Activated CD4-positive, alpha-beta T cell treated with anti-CD3 and anti-CD28 coated beads, Interleukin-2, amount 10 ng/mL, durations not matched to agents 24 days and 14 days (primary cell): ENCODE measurements around the gene FOXD1. TPM values are rescaled to one million over a fixed set of nuclear protein-coding genes. Genes with fewer than 3 reads are reported as not detected.
"Not testable (repeated sequence)": the region's sequence is repeated elsewhere in the genome, so short reads cannot be mapped to it uniquely, and the experiment has no call there.

Experiments used
- DNase-seq: peaks from one replicate; pipeline ENCODE4 v3.0.0; 2022
- H3K27ac Mint-ChIP-seq: one replicate; pipeline ENCODE4 v1.8.0; 2022; ENCODE audit warnings: mild to moderate bottlenecking, mixed read lengths
- H3K27me3 Mint-ChIP-seq: one replicate; pipeline ENCODE4 v1.8.0; 2022; ENCODE audit warnings: mixed read lengths
- H3K36me3 Mint-ChIP-seq: one replicate; pipeline ENCODE4 v1.8.0; 2022; ENCODE audit warnings: low read depth, mild to moderate bottlenecking, mixed read lengths
- H3K4me1 Mint-ChIP-seq: one replicate; pipeline ENCODE4 v1.8.0; 2021; ENCODE audit warnings: mixed read lengths
- H3K4me3 Mint-ChIP-seq: one replicate; pipeline ENCODE4 v1.8.0; 2022; ENCODE audit warnings: mild to moderate bottlenecking, moderate library complexity, mixed read lengths
- H3K9me3 Mint-ChIP-seq: one replicate; pipeline ENCODE4 v1.8.0; 2021; ENCODE audit warnings: mixed read lengths
- intact Hi-C: fragments of 100-400 bp; cut with micrococcal nuclease; formaldehyde crosslinking; loops from one replicate; pipeline ENCODE4 v1.15.1; 2023
- total RNA-seq: library from RNA; stranded (reverse); gene quantifications from 2 replicates; pipeline ENCODE4 v1.2.3, GENCODE V29; 2022

FOXD1 gene
- 0.09 and 0.14 TPM in 2 replicates for total RNA-seq

- Mint-ChIP-seq H3K4me3 (peak within 1 kb of the TSS; percentile 80), H3K27ac (peak within 1 kb of the TSS; percentile 70), H3K27me3 (peaks cover 74% of the 10 kb centered on the region), H3K36me3 (peaks cover 3% of the 10 kb centered on the region), H3K9me3 (peaks cover 6% of the 10 kb centered on the region), H3K4me1 (peaks cover 8% of the 10 kb centered on the region)
- peak; percentile 75 for DNase-seq
- intact Hi-C loops, result loop anchor here (1.0 to 5.0 kb wide), 2 partner anchors 148 to 491 kb away; partner anchors contain the start of gene FCHO2
These were observed at the start of gene FOXD1 for GRCh38 chr5:73448463-73449136. Gene FOXD1, minus strand, starts transcription at chr5:73448777. Its CDS starts 415 bp downstream, at chr5:73448362.

- peak overlapping the region; percentile 99 for H3K4me3 Mint-ChIP-seq
- DNase-seq, result no peak
- H3K9me3 Mint-ChIP-seq, result no peaks in the 10 kb centered on the region
- peaks cover 19% of the 10 kb centered on the region for H3K27me3 Mint-ChIP-seq
- intact Hi-C loops, result loop anchor here (1.0 to 10.0 kb wide), 4 partner anchors 21 to 1270 kb away; partner anchors contain the start of genes ANKRA2, GFM2, NSA2 and UTP15
- H3K36me3 Mint-ChIP-seq, result peaks cover 33% of the 10 kb centered on the region
- H3K4me1 Mint-ChIP-seq, result peaks cover 30% of the 10 kb centered on the region
- peak overlapping the region; percentile 100 for H3K27ac Mint-ChIP-seq
These were observed 49.0 kb upstream of the FOXD1 start for GRCh38 chr5:73497497-73498056.

GRCh38 chr5:73496984-73497457, 48.4 kb upstream of the FOXD1 start:
- Mint-ChIP-seq H3K4me1 (peaks cover 26% of the 10 kb centered on the region), H3K27ac (no peak overlapping the region), H3K27me3 (peaks cover 21% of the 10 kb centered on the region), H3K36me3 (peaks cover 28% of the 10 kb centered on the region), H3K4me3 (peak overlapping the region; percentile 99), H3K9me3 (no peaks in the 10 kb centered on the region)
- DNase-seq, result no peak
- intact Hi-C loops, result loop anchor here (5.0 to 10.0 kb wide), 2 partner anchors 1192 to 1270 kb away; partner anchors contain the start of genes GFM2 and NSA2

GRCh38 chr5:73495772-73496335, 47.3 kb upstream of the FOXD1 start:
- Mint-ChIP-seq H3K27me3 (peaks cover 26% of the 10 kb centered on the region), H3K4me1 (peaks cover 19% of the 10 kb centered on the region), H3K36me3 (peaks cover 20% of the 10 kb centered on the region), H3K4me3 (no peak overlapping the region), H3K27ac (no peak overlapping the region), H3K9me3 (no peaks in the 10 kb centered on the region)
- intact Hi-C loops, result loop anchor here (5.0 to 10.0 kb wide), 2 partner anchors 1191 to 1271 kb away; partner anchors contain the start of genes GFM2 and NSA2
- no peak for DNase-seq

- no peak for DNase-seq
- intact Hi-C loops, result loop anchor here (5.0 to 10.0 kb wide), 2 partner anchors 1190 to 1273 kb away; partner anchors contain the start of genes GFM2 and NSA2
- Mint-ChIP-seq H3K27me3 (peaks cover 30% of the 10 kb centered on the region), H3K27ac (no peak overlapping the region), H3K36me3 (peaks cover 13% of the 10 kb centered on the region), H3K9me3 (no peaks in the 10 kb centered on the region), H3K4me1 (peaks cover 10% of the 10 kb centered on the region), H3K4me3 (no peak overlapping the region)
These were observed 46.1 kb upstream of the FOXD1 start for GRCh38 chr5:73494721-73495120.

- Mint-ChIP-seq H3K27ac (no peak overlapping the region), H3K27me3 (peaks cover 36% of the 10 kb centered on the region), H3K4me1 (peaks cover 3% of the 10 kb centered on the region), H3K4me3 (no peak overlapping the region), H3K36me3 (peaks cover 4% of the 10 kb centered on the region), H3K9me3 (no peaks in the 10 kb centered on the region)
- intact Hi-C loops, result loop anchor here (10.0 kb wide), 1 partner anchor 1189 kb away; no protein-coding TSS in a partner anchor
- no peak for DNase-seq
These were observed 44.8 kb upstream of the FOXD1 start for GRCh38 chr5:73493421-73493820.

GRCh38 chr5:73491155-73491554, 42.6 kb upstream of the FOXD1 start:
- Mint-ChIP-seq H3K4me1 (no peaks in the 10 kb centered on the region), H3K9me3 (no peaks in the 10 kb centered on the region), H3K4me3 (no peak overlapping the region), H3K27me3 (peaks cover 43% of the 10 kb centered on the region), H3K27ac (no peak overlapping the region), H3K36me3 (no peaks in the 10 kb centered on the region)
- intact Hi-C loops, result loop anchor here (10.0 kb wide), 1 partner anchor 1186 kb away; no protein-coding TSS in a partner anchor
- no peak for DNase-seq

- Mint-ChIP-seq H3K36me3 (no peaks in the 10 kb centered on the region), H3K4me1 (no peaks in the 10 kb centered on the region), H3K27me3 (peaks cover 45% of the 10 kb centered on the region), H3K4me3 (no peak overlapping the region), H3K27ac (no peak overlapping the region), H3K9me3 (no peaks in the 10 kb centered on the region)
- intact Hi-C loops, result loop anchor here (10.0 kb wide), 1 partner anchor 1185 kb away; no protein-coding TSS in a partner anchor
- no peak for DNase-seq
These were observed 41.5 kb upstream of the FOXD1 start for GRCh38 chr5:73490088-73490487.

- Mint-ChIP-seq H3K36me3 (no peaks in the 10 kb centered on the region), H3K27me3 (peaks cover 44% of the 10 kb centered on the region), H3K4me1 (no peaks in the 10 kb centered on the region), H3K27ac (no peak overlapping the region), H3K9me3 (no peaks in the 10 kb centered on the region), H3K4me3 (no peak overlapping the region)
- intact Hi-C loops, result no loop called here
- DNase-seq, result no peak
These were observed 40.2 kb upstream of the FOXD1 start for GRCh38 chr5:73488806-73489205.

- Mint-ChIP-seq H3K27me3 (peaks cover 38% of the 10 kb centered on the region), H3K36me3 (no peaks in the 10 kb centered on the region), H3K27ac (no peak overlapping the region), H3K4me3 (no peak overlapping the region), H3K9me3 (no peaks in the 10 kb centered on the region), H3K4me1 (no peaks in the 10 kb centered on the region)
- intact Hi-C loops, result no loop called here
- DNase-seq, result no peak
These were observed 39.2 kb upstream of the FOXD1 start for GRCh38 chr5:73487815-73488214.

- intact Hi-C loops, H3K36me3 Mint-ChIP-seq, H3K27ac Mint-ChIP-seq, DNase-seq, H3K4me3 Mint-ChIP-seq, H3K9me3 Mint-ChIP-seq, H3K4me1 Mint-ChIP-seq: not testable (repeated sequence)
- H3K27me3 Mint-ChIP-seq, result peaks cover 34% of the 10 kb centered on the region
These were observed 38.7 kb upstream of the FOXD1 start for GRCh38 chr5:73487257-73487656.

- Mint-ChIP-seq H3K27ac (no peak overlapping the region), H3K4me3 (no peak overlapping the region)
- intact Hi-C loops, result no loop called here
These were observed 37.7 kb upstream of the FOXD1 start for GRCh38 chr5:73486119-73486899.

GRCh38 chr5:73485715-73486114, 37.1 kb upstream of the FOXD1 start:
- no peak overlapping the region for H3K4me3 Mint-ChIP-seq
- H3K27ac Mint-ChIP-seq, result no peak overlapping the region
- H3K4me1 Mint-ChIP-seq, result no peaks in the 10 kb centered on the region
- no peak for DNase-seq
- intact Hi-C loops, result no loop called here
- H3K36me3 Mint-ChIP-seq, result no peaks in the 10 kb centered on the region
- H3K27me3 Mint-ChIP-seq, result peaks cover 35% of the 10 kb centered on the region
- no peaks in the 10 kb centered on the region for H3K9me3 Mint-ChIP-seq

More at GRCh38 chr5:73486119-73486899, 37.7 kb upstream of the FOXD1 start:
- Mint-ChIP-seq H3K4me1 (no peaks in the 10 kb centered on the region), H3K36me3 (no peaks in the 10 kb centered on the region), H3K9me3 (no peaks in the 10 kb centered on the region), H3K27me3 (peaks cover 36% of the 10 kb centered on the region)
- no peak for DNase-seq
